NCI-H510A (cell line): ENCODE results near the gene TPCN2.
"Not testable (repeated sequence)": the region's sequence is repeated elsewhere in the genome, so short reads cannot be mapped to it uniquely, and the experiment has no call there.

ENCODE experiments used
- DNase-seq: peaks from one replicate; lab custom pipeline; 2025; lab: John Stamatoyannopoulos, UW

Gene TPCN2

DNA sequence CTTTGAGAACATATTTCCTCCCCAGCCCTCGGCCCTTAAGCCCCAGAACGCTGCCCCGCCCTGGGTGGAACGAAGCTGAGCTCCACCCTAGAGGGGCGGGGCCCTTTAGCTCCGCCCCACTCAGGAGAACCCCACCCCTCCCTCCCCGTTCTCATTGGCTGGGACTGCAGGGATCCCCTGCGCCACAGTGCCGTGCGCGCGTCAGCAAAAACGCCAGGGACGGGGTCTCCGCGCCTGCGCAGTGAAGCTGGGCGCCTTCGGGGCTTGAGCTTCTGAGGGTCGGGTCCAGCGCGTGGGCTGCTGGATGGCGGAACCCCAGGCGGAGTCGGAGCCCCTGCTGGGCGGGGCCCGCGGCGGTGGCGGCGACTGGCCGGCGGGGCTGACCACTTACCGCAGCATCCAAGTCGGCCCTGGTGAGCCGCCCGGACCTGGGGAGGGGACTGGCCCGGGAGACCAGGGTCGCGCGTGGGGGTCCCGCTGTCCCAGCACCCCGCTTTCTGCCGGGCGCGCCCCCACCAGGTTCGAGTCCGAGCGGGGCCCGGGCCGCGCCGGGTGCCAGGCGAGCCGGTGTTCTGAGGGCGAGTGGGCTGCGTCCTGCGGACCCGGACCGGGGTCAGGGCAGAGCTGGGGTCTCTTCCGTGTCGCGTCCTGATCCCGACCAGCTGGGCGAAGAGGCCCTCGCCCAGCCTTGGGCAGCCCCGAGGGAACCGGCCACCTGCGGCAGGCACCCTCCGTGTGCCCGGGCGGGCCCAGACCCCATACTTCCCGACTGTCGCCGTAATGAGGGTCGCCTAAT is at the start of gene TPCN2:
Gene TPCN2 (plus strand): TSS at position 239 of the 796 bp plus-strand sequence. CDS start 66 bp downstream, at position 305.
- DNase-seq = peak; percentile 88

GRCh38 chr11:68999093-68999747 is 49.5 kb upstream of the TPCN2 start:
- no peak for DNase-seq

DNA sequence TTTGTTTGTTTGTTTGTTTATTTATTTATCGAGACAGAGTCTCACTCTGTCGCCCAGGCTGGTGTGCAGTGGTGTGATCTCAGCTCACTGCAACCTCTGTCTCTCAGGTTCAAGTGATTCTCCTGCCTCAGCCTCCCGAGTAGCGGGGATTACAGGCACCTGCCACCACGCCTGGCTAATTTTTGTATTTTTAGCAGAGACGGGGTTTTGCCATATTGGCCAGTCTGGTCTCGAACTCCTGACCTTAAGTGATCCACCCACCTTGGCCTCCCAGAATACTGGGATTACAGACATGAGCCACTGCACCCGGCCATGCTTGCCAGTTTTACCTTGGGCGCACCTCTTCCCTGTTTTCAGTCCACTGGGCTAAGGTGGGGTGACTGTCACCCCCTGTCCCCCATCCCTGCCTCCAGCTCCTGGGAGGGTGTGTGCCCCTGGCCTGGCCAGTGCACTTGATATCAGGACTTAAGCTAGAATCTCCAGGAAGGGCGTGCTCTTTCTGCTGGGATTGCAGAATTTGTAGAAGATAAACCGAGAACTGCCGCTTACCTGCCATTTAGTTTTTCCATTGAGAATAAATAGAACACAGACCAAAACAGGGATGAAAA is 48.9 kb upstream of the TPCN2 start:
- not testable (repeated sequence) for DNase-seq

DNA sequence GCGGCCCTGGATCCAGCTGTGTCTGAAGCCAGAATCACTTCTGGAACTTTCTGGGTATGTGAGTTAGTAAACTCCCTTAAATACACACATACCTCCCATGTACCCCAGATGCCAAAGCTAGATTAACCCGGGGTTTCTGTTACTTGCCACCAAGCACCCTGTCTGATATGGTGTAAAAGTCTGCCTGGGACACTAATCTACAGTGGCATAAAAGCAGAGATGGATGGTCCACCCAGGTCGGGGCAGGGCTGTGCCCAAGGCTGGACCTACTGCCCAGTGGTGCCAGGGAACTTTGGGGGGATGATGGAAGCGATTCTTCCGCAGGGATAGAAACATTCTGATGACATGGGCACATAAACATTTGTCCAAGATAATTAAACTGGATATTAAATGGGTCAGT is 48.3 kb upstream of the TPCN2 start:
- DNase-seq = no peak

DNA sequence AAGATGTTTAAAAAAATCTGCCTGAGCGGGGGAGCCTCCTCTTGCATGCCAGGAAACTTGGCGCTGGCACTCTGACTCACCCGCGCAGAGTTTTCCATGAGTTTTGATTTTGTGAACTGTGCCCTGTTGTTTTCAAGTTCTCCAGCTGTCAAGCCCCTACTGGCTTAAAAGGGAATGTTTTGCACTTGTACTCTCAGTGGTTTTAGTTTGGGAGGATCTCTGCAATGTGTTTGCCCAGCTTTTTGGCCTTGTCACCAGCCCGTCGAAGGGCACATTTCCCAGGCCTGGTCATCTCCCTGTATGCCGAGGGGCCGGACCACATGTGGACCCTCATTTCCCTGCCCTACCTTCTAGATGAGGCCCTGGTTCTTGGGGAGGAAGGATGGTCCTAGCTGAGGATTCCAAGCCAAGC is 47.9 kb upstream of the TPCN2 start:
- no peak for DNase-seq

GRCh38 chr11:69001243-69002081 is 47.3 kb upstream of the TPCN2 start:
- DNase-seq = no peak

- no peak for DNase-seq
Measured at GRCh38 chr11:69002110-69002569, 46.6 kb upstream of the TPCN2 start.

DNA sequence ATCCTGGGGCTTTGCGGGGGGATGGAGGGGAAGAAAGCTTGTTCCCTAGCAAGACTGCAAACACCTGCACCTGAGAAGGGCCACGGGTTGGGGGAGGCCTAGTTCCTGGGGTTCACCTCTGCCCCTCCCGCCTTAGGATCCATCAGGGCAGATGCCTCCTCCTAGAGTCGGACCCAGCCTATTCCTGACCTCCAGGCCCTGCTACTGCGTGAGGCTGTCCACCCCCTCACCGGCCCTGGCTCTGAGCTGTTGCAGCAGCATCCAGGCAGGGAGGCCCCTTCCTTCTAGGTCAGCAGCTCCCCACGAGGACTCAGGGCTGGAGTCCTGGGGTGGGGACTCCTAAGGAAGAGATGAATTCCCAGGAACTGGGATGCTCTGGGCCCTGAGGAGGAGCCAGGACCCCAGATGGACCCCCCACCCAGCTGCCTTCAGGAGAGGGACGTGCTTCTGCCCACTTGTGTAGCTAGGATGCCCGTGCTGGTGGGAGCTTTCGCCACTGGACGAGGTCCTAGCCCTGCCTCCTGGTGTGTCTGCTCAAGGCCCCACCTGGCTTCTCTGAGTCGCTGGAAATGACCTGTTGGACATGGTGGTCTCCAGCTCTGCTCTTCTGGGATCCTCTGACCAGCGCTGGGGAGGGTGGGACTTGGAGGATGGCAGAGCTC is 46.0 kb upstream of the TPCN2 start:
- DNase-seq = no peak

DNA sequence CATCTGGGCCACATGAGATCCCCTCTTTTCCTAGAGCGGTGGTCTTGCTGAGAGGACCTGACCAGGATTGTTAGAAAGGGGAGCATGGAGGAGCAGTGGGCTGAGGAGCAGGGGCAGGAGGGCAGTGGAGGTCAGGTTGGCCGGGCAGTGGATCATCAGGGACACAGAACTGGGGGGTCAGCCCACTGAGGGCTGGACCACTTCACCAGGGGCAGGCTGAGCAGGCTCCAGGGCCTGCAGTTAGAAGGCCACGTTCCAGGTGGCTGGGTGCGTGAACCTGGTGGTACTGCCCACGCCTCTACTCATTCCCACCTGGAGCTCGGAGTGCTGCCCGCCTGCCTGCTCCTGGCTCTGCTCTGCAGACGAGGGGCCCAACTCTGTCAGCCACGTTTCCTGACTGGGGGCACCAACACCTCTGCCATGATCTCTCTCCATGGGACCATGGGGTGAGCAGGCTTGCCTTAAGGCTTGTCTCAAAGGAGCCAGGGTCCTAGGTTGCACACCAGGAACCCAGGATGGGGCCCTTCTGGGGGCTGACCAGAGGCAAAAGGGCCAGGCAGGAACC is 45.3 kb upstream of the TPCN2 start:
- DNase-seq = no peak

DNA sequence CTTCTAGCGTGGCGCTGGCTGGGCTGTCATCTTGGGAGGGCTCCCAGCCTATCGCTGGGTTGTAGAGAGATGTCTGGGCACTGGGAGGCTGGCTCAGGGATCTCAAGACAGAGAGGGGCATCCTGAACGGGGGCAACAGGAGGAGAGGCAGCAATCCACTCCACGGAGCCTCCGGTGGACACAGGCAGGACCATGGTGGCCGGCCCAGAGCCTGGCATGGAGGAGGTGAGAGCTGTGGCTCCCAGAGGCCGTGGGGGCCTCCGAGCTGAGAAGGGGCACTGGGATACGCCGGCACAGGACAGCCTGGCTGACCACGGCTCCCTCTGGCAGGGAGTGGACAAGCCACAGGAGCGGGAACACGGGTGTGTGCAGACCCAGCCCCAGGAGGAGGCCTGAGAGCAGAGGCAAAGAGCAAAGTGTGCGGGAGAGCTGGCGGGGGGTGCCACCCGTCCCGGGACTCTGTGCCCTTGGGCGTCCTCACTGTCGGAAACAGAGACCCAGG is 44.8 kb upstream of the TPCN2 start:
- DNase-seq = no peak

GRCh38 chr11:69004411-69005182 is 44.1 kb upstream of the TPCN2 start:
- no peak for DNase-seq

GRCh38 chr11:69005183-69005630 is 43.5 kb upstream of the TPCN2 start:
- no peak for DNase-seq

DNA sequence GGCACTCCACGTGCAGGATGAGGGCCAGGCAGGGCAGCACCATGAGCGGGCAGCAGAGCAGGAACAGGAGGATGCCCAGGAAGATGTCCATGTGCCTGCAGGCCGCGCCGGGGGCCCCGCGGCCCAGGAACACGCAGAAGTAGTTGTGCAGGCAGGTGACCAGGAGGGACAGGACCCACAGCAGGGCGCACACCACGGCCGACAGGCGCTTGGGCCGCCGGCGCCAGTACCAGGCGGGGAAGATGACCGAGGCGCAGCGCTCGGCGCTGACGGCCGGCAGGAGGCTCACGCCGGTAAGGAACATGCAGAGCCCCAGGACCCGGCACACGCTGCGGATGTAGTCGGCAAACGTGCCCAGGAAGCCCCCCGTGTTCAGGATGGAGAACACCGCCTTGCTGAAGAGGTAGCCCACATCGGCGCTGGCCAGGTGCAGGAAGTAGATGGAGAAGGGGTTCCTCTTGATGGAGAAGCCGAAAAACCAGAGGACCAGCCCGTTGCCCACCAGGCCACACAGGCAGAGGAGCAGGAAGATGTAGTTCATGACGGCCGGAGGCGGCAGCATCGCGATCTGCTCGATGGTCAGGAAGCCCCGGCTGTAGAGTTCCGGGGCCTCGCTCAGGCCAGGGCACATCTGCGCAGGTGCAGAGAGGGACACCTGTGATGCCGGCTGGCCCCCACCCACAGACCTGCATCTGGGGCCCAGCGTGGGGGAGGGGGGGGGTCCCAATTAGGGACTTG is 42.9 kb upstream of the TPCN2 start:
- DNase-seq = no peak

- no peak for DNase-seq
Measured at GRCh38 chr11:69006816-69007215, 41.9 kb upstream of the TPCN2 start.

GRCh38 chr11:69007975-69008381 is 40.8 kb upstream of the TPCN2 start:
- no peak for DNase-seq

DNA sequence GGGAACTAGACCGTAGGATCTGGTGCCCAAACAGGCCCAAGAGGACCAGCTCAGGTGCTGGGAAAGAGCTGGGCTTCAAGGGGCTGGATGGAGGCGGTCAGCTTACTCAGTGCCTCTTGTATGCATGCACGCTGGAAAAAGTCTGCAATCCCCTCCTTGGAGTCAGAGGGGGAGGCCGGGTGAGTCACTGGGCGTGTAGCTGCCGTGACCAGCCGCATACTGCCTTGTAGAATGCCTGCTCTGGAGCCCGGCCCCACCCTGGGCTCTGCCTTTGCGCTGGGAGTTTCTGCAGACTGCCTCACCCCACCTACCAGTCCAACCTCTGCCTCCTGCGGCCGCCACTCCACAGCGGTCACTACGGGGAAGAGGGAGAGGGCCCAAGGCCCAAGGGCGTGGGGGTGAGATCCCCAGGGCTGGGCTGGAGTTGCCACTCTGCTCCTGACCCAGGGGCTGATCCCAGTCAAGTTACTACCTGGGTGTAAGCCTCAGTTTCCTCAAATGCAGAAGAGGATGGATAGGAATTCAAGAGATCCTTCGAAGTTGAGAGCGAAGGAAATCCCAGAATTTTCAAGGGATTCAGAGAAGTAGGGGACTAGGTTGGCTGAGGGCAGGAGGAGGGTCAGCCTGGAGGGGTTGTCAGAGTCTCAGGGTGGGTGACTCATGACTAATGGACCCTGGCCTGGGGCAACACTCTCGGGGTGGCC is 39.8 kb upstream of the TPCN2 start:
- no peak for DNase-seq

DNA sequence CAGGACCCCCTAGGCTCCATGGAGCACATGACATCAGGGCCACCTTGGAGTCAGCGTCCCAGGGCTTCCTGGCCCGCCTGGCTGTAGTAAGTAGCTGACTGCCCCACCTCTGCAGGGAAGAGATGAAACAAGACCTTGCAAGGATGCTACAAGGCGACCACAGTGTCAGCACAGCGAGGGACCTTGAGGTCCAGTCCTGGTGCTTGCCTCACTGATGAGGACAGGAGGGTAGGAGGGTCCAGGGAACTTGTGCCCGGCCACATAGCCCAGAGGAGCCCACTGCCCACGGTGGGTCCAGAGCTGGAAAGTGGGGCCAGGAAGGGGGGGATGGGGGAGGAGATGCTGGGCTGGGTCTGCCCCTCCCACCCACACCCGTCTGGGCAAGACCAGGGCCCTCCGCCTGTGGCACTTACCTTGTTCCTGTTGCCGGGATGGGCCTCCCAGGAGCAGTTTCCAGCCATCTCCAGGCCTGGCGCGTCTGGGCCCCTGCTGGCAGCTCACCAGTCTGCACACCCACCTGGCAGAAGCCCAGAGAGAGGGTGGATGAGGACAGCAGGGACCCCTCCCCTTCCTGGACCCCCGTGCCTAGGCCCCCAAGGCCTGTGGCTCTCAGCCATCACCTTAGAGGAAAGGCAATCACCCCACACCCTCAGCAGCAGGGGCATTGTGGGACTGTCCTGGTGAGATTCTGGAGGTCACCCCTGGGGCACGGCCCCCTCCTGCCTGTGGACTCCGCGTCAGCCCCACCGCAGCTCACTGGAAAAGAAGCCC is 39.1 kb upstream of the TPCN2 start:
- DNase-seq = no peak

DNA sequence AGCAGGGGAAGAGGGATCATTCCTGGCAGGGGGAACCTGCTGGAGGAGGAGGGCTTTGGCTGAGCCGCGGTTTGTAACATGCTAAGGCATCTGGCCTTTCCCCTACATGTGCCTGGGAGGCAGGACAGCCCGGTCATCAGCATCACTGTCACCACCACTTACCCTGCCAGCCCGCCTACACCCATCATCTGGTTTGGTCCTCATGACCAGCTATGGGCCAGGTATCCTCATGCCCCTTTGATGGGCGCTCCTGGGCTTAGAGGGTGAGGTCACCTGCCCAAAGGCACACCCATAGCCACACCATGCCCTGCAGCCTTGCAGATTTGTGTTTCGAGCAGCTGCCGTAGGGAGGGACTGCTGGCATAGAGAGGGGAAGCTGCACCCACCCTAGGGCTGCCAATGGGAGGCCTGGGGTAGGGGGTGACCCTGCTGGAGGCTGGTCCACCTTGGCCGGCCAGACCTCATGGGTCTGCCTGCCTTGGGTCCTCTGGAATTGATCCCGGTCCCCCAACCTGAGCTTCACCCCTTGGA is 38.3 kb upstream of the TPCN2 start:
- DNase-seq = no peak
